ENCODE results near the gene PDCD7. TPM values are rescaled to one million over a fixed set of nuclear protein-coding genes. Genes with fewer than 3 reads are reported as not detected.

The PDCD7 gene
- total RNA-seq, 3 donors from 2014 or later: 35.0 to 38.7 (median 36.1) TPM

Other genes starting within 250 kb of the PDCD7 start
- 1 to 10 TPM in 2 of 3 donors, under 1 TPM in 1; 0.63 to 2.4 (median 1.4) TPM for gene ANKDD1A, start 221.9 kb downstream of the PDCD7 start, total RNA-seq
- 10 to 100 TPM; 69.8 to 80.9 (median 72.7) TPM for gene SPG21, start 143.9 kb downstream of the PDCD7 start, total RNA-seq
- 10 to 100 TPM; 12.6 to 25.2 (median 16.4) TPM for gene MTFMT, start 104.2 kb downstream of the PDCD7 start, total RNA-seq
- not detected for gene SLC51B, start 88.4 kb downstream of the PDCD7 start, total RNA-seq
- not detected for gene RASL12, start 65.8 kb downstream of the PDCD7 start, total RNA-seq
- gene KBTBD13, start 57.1 kb downstream of the PDCD7 start, total RNA-seq: not detected
- 1 to 10 TPM; 5.2 to 6.1 (median 5.9) TPM for gene UBAP1L, start 18.6 kb downstream of the PDCD7 start, total RNA-seq
- 10 to 100 TPM; 56.2 to 62.4 (median 58.0) TPM for gene CLPX, start 51.5 kb upstream of the PDCD7 start, total RNA-seq
- under 1 TPM; 0.08 to 0.13 (median 0.08) TPM for gene CILP, start 77.7 kb upstream of the PDCD7 start, total RNA-seq
- 10 to 100 TPM; 10.5 to 14.1 (median 10.9) TPM for gene PARP16, start 153.1 kb upstream of the PDCD7 start, total RNA-seq
- not detected for gene RNU5A-1, start 162.2 kb upstream of the PDCD7 start, total RNA-seq
- 10 to 100 TPM in 1 of 3 donors, not detected in 2; 14.0 TPM for gene RNU5B-1, start 170.9 kb upstream of the PDCD7 start, total RNA-seq
- under 1 TPM in 1 of 3 donors, not detected in 2; 0.10 TPM for gene IGDCC3, start 244.2 kb upstream of the PDCD7 start, total RNA-seq